Osteocyte (in vitro differentiated cells): ENCODE measurements around the gene RHOT1. TPM values are rescaled to one million over a fixed set of nuclear protein-coding genes. Genes with fewer than 3 reads are reported as not detected.

ENCODE experiments used
- DNase-seq: peaks from one replicate; pipeline ENCODE4 v3.0.0; 2021; ENCODE audit warnings: mixed read lengths; ENCODE audit not compliant: unreplicated experiment; ENCODE audit errors: extremely low spot score
- H3K27ac Mint-ChIP-seq: one replicate; pipeline ENCODE4 v1.8.0; 2021; ENCODE audit warnings: mild to moderate bottlenecking, mixed read lengths; ENCODE audit not compliant: unreplicated experiment
- H3K27me3 Mint-ChIP-seq: one replicate; pipeline ENCODE4 v1.8.0; 2021; ENCODE audit warnings: mixed read lengths; ENCODE audit not compliant: unreplicated experiment
- H3K36me3 Mint-ChIP-seq: one replicate; pipeline ENCODE4 v1.8.0; 2021; ENCODE audit warnings: mixed read lengths; ENCODE audit not compliant: unreplicated experiment
- H3K4me1 Mint-ChIP-seq: one replicate; pipeline ENCODE4 v1.8.0; 2021; ENCODE audit warnings: mixed read lengths; ENCODE audit not compliant: unreplicated experiment
- H3K4me3 Mint-ChIP-seq: one replicate; pipeline ENCODE4 v1.8.0; 2021; ENCODE audit warnings: mild to moderate bottlenecking, moderate library complexity, mixed read lengths; ENCODE audit not compliant: unreplicated experiment
- H3K9me3 Mint-ChIP-seq: one replicate; pipeline ENCODE4 v1.8.0; 2021; ENCODE audit warnings: mixed read lengths; ENCODE audit not compliant: unreplicated experiment
- CTCF ChIP-seq: fragments of 200-600 bp; sonication (generic); IDR thresholded peaks from 2 replicates; pipeline ENCODE4 v1.5.0; 2021; ENCODE audit warnings: antibody characterized with exemption, mild to moderate bottlenecking, moderate library complexity
- total RNA-seq: library from RNA; stranded (reverse); gene quantifications from 2 replicates; pipeline ENCODE4 v1.2.1, GENCODE V29; 2021

RHOT1 gene
- total RNA-seq, 1 donor from 2014 or later: 32.2 TPM

- H3K9me3 Mint-ChIP-seq: no peaks in the 10 kb centered on the region
- no peaks in the 10 kb centered on the region for H3K36me3 Mint-ChIP-seq
- H3K4me1 Mint-ChIP-seq: peaks cover 19% of the 10 kb centered on the region
- DNase-seq: no peak
- no peak overlapping the region for H3K4me3 Mint-ChIP-seq
- H3K27me3 Mint-ChIP-seq: peaks cover 74% of the 10 kb centered on the region
- TF ChIP-seq CTCF: no peak
- H3K27ac Mint-ChIP-seq: no peak overlapping the region
Measured at GRCh38 chr17:32268734-32269288, 126.5 kb downstream of the RHOT1 start.

- TF ChIP-seq CTCF: no peak
- DNase-seq: no peak
- H3K27ac Mint-ChIP-seq: no peak overlapping the region
- peaks cover 18% of the 10 kb centered on the region for H3K4me1 Mint-ChIP-seq
- peaks cover 69% of the 10 kb centered on the region for H3K27me3 Mint-ChIP-seq
- no peaks in the 10 kb centered on the region for H3K36me3 Mint-ChIP-seq
- no peaks in the 10 kb centered on the region for H3K9me3 Mint-ChIP-seq
- no peak overlapping the region for H3K4me3 Mint-ChIP-seq
Measured at GRCh38 chr17:32269377-32269776, 127.1 kb downstream of the RHOT1 start.

GRCh38 chr17:32271844-32272243 lies 129.5 kb downstream of the RHOT1 start:
- TF ChIP-seq CTCF: no peak
- peaks cover 20% of the 10 kb centered on the region for H3K4me1 Mint-ChIP-seq
- H3K36me3 Mint-ChIP-seq: no peaks in the 10 kb centered on the region
- H3K27me3 Mint-ChIP-seq: peaks cover 57% of the 10 kb centered on the region
- H3K9me3 Mint-ChIP-seq: no peaks in the 10 kb centered on the region
- no peak overlapping the region for H3K4me3 Mint-ChIP-seq
- H3K27ac Mint-ChIP-seq: no peak overlapping the region
- no peak for DNase-seq

GRCh38 chr17:32274101-32274500 lies 131.8 kb downstream of the RHOT1 start:
- Mint-ChIP-seq H3K4me3 (no peak overlapping the region), H3K4me1 (peaks cover 12% of the 10 kb centered on the region), H3K27ac (no peak overlapping the region), H3K9me3 (no peaks in the 10 kb centered on the region), H3K36me3 (no peaks in the 10 kb centered on the region), H3K27me3 (peaks cover 36% of the 10 kb centered on the region)
- DNase-seq: no peak
- no peak for TF ChIP-seq CTCF

GRCh38 chr17:32274643-32275042 lies 132.3 kb downstream of the RHOT1 start:
- no peak for DNase-seq
- Mint-ChIP-seq H3K4me1 (peaks cover 12% of the 10 kb centered on the region), H3K36me3 (no peaks in the 10 kb centered on the region), H3K27ac (peak overlapping the region; percentile 38), H3K4me3 (no peak overlapping the region), H3K9me3 (no peaks in the 10 kb centered on the region), H3K27me3 (peaks cover 33% of the 10 kb centered on the region)
- no peak for TF ChIP-seq CTCF

Other genes with a start within 250 kb of the RHOT1 start
- 74.3 and 77.0 TPM in 2 replicates for gene UTP6, start 240.8 kb upstream of the RHOT1 start, total RNA-seq
- gene SUZ12, start 205.5 kb upstream of the RHOT1 start, total RNA-seq: 25.4 and 27.5 TPM in 2 replicates
- gene LRRC37B, start 135.1 kb upstream of the RHOT1 start, total RNA-seq: 18.9 and 24.7 TPM in 2 replicates
- 0.11 TPM in 1 of 2 replicates, not detected in the other for gene RHBDL3, start 123.3 kb downstream of the RHOT1 start, total RNA-seq
- gene C17orf75, start 199.7 kb downstream of the RHOT1 start, total RNA-seq: 19.4 and 20.9 TPM in 2 replicates
- 144 and 153 TPM in 2 replicates for gene ZNF207, start 207.7 kb downstream of the RHOT1 start, total RNA-seq